GM21423 (cell line): Measurements from ENCODE around the gene CATSPERZ.

Experiments
- ATAC-seq: cut with Tn5 transposase; IDR thresholded peaks from one replicate; pipeline ENCODE4 v1.9.1; 2021; ENCODE audit warnings: mild to moderate bottlenecking, moderate library complexity; ENCODE audit not compliant: unreplicated experiment

The CATSPERZ gene, protein sequence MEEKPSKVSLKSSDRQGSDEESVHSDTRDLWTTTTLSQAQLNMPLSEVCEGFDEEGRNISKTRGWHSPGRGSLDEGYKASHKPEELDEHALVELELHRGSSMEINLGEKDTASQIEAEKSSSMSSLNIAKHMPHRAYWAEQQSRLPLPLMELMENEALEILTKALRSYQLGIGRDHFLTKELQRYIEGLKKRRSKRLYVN

DNA sequence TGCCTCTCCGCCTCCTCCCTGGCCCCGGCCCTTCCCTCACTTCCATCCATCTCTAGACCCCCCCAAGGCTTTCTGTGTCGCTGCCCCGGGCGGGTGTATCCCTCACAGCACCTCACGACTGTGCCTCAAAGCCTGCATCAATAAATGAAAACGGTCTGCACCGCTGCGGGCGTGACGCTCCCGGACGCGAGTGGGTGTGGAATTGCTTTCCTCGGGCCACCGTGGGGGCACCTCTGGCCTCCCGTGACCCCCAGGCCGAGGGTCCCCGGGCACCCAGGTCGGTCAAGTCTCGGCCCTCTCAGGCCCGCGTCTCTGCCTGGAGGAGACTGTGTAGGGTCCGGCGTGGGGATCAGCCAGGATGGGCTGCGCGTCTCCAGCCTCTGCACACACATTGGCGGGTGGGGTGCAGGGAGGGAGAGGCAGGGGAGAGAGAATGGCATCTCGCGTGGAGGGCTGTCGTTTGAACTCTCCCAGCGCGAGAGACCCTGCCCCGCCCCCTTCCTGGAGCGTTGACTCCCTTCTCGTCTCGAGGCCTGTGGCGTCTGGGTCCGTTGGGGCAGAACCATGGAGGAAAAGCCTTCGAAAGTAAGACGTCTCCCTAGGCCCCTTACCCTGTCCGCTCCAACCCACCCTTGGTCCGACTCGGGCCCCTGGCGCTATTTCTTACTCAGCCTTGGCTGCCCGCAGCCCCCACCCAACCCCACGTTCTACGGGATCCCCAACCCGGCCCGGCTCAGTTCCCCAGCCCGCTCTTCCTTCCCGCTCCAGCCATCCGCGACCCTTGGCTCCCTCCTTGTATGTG lies at the start of gene CATSPERZ:
TSS of gene CATSPERZ (plus strand) at position 512 of the 802 bp plus-strand sequence. CDS start at position 565, 53 bp downstream.
- ATAC-seq: no peak

DNA sequence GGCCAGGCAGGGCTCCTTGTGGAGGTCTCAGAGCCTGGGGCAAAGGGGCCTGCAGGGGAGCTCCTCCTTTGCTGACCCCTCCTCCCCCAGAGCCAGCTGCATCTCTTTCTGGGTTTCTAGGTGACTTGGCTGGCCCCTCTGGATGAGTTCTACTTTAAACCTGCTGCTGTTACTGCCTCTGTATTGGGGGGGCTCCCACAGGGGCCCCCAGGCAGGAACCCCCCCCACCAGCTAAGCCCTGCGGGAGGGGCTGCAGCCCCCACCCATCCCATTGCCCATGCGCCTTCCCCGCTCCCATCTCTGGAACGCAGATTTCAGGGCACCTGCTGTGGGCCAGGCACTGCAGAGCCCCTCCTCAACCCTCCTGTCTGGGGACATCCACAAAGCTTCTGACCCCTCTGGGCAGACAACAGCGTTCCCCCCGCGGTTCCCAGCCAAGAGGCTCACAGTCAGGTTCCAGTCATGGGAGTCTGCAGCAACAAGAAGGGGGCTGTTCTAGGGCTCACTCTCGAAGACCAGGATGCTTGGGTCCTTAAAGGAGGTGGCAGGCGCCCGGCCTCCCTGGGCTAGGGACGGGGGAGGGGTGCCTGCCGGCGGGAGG lies 49.6 kb upstream of the CATSPERZ start:
- ATAC-seq: no peak

DNA sequence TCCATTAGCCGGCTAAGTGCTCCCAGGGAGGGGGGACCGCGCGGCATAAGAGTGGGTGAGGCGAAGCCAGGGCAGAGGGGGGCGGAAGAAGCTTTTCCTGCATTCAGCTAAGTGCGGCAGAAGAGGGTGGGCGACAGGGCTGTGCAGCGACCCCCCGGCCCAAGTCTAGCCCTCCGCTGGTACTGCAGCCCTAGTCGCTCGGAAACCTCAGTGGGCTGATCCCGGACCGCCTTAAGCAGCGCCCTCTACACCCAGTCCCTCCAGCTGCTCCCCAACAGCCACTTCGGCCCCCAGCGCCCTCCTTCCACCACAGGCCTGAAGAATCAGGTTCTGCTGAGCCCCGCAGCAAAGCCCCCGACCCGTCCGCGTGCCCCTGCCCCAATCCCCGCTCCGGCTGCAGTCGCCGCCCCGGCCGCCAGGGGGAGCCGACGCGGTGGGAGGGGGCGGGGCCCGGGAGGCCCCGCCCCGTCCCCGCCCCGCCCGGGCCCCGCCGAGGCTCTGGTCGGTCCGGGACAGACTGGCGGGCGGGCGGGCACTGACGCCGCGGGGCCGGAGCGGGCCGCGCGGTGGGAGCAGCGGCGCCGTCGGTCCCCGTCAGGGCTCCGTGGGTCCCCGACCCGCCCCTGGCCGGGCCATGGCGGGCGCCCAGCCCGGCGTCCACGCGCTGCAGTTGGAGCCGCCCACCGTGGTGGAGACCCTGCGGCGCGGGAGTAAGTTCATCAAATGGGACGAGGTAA lies 49.0 kb upstream of the CATSPERZ start, which contains the start of gene PLCB3:
TSS of gene PLCB3 (plus strand) at position 515 of the 737 bp plus-strand sequence. CDS start at position 635, 120 bp downstream.
- ATAC-seq: peak; percentile 35

DNA sequence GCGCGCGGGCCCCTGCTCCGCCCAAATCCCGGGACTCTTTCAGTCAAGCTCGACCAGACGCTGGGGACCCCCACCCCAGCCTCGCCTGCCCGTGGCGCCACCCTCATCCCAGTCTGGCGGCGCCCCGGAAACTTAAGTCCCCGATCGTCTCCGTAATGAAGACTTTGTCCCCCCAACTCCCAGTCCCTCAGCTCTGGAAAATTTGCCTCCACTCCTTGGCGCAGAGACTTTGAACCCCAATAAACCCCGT lies 48.5 kb upstream of the CATSPERZ start:
- ATAC-seq: no peak

DNA sequence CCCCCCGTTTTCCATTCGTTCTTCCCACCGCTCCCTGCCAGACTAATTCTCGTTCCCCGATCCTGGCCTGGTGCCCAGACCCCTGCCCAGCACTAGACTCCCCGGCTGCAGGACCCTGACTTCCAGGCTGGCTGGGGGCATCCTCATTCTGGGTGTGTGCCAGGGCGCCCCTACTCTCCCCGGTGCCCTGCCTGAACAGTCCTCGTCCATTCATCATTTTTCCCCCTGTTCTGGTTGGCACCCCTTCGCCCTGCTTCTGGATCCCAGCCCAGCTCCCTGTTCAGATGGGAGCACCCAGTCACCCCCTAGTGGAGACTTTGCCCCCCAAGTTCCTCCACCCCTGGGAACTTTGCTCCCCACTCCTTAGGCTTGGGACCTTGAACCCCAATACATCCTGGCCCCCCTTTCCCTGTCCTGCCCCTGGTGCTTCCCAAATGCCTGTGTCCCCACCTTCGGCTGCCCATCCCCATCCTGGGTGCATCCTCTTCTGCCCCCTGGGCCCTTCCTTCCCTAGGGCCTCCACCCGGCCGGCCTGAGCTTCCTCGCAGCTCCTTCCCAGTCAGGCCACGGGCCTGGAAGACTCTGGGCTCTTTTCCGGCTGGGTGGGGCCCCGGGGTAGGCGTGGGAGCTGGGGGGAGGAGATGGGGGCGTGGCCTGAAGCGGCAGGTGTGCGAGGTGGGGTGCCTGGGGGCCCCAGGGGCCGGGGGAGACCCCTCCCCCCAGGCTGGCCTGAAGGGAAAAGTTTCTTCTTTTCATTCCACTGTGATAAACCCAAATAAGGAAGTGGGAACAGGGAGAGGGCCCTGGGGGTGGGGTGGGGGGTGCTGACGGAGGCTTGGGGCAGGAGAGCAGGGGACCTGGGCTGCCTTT lies 47.9 kb upstream of the CATSPERZ start:
- no peak for ATAC-seq

DNA sequence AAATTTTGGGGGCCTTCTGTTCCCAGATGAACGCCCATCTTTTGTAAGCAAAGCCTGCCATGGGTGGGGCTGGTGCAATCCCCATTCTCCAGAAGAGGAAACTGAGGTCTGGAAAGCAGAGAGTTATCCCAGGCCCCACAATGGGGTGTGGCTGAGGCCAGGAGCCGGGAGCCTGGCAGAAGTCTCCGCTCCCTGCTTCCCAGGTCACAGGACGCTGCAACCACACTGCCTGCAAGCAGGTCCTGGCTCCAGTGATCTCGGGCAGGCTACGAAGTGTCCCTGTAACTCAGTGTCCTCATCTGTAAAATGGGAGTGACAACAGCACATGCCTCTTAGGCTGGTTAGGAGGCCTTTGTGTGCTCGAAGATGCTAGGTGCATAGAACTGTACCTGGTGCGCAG lies 47.1 kb upstream of the CATSPERZ start:
- ATAC-seq: no peak

DNA sequence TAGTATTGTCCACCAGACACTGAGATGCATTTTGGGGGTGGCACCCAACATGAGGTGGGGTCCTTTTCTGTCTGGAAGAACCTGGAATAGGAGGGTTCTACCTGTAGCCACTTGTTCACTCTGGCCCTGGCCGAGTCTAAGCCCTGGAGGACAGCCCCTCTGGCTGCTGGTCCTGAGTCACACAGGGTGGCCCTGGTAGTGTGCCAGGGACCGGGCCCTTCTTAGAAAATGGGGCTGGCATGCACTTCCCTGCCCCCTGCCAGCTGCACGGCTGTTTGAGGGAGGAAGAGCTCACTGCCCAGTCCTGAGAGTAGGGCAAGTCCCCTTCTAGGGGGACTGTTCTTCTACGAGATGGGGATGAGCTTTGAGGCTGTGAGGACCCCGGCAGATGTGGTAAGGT lies 46.7 kb upstream of the CATSPERZ start:
- ATAC-seq: no peak

DNA sequence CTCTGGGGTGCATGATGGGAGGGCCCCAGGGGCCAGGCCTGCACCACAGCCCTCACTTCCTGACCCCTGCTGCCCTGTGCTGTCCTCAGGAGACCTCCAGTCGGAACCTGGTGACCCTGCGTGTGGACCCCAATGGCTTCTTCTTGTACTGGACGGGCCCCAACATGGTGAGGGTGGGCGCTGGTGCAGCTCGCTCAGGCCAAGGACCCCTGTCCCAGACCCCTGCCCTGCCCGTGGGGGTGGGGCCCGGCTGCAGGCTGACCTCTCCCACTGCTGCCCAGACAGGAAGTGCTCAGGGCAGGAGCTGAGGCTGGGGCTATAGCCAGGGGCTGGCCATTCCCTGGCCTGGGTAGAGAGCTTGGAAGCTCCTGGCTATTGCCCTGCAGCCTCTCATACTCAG lies 45.8 kb upstream of the CATSPERZ start:
- no peak for ATAC-seq

DNA sequence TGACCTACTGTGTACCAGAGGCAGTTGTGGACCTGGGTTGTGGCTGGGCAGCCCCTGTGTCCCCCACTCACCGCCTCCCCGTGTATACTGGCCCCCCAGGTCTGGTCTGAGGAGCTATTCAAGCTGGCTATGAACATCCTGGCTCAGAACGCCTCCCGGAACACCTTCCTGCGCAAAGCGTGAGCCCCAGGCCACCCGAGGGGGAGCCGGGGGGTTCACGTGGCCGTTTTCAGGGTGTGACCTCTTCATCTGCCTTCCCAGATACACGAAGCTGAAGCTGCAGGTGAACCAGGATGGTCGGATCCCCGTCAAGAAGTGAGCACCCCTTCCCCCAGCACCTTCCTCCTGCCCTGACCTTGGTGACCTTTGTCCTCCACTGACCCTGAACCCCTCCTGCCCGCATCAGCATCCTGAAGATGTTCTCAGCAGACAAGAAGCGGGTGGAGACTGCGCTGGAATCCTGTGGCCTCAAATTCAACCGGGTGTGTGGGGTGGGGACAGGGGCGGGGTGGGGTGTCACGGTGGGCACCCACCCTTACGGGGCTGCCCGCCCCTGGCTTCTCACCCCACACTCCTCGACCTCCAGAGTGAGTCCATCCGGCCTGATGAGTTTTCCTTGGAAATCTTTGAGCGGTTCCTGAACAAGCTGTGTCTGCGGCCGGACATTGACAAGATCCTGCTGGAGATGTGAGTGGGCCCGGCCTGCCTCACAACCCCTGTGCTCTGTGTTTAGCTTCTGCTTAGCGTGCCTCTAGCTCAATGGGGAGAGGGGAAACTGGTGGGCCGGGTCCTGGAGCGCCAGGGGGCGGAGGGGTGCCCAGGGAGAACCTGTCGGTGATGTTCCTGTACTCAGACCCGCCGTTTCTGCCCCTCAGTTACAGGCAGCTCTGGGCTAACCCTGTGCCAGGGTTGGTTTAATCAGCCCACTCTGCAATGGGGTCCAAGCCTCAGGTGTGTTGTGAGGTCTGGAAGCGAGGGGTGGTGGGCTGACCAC lies 44.7 kb upstream of the CATSPERZ start:
- ATAC-seq: no peak

DNA sequence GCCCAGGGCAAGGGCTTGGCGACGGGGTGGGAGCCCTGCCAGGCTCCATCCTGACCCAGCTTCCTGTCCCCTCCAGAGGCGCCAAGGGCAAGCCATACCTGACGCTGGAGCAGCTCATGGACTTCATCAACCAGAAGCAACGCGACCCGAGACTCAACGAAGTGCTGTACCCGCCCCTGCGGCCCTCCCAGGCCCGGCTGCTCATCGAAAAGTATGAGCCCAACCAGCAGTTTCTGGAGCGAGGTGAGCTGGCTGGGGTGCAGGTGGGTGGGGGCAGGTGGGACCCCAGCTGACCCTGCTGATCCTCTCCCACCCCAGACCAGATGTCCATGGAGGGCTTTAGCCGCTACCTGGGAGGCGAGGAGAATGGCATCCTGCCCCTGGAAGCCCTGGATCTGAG lies 43.9 kb upstream of the CATSPERZ start:
- ATAC-seq: no peak

DNA sequence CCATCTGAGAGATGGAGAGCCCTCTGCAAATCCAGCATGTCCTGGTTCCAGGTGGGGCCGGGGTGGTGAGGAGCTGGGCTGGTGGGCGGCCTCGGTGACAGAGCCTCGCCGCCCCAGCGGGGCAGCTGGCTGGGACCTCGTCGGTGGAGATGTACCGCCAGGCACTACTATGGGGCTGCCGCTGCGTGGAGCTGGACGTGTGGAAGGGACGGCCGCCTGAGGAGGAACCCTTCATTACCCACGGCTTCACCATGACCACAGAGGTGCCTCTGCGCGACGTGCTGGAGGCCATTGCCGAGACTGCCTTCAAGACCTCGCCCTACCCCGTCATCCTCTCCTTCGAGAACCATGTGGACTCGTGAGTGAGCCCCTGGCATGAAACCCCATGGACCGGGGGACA lies 41.8 kb upstream of the CATSPERZ start:
- no peak for ATAC-seq

DNA sequence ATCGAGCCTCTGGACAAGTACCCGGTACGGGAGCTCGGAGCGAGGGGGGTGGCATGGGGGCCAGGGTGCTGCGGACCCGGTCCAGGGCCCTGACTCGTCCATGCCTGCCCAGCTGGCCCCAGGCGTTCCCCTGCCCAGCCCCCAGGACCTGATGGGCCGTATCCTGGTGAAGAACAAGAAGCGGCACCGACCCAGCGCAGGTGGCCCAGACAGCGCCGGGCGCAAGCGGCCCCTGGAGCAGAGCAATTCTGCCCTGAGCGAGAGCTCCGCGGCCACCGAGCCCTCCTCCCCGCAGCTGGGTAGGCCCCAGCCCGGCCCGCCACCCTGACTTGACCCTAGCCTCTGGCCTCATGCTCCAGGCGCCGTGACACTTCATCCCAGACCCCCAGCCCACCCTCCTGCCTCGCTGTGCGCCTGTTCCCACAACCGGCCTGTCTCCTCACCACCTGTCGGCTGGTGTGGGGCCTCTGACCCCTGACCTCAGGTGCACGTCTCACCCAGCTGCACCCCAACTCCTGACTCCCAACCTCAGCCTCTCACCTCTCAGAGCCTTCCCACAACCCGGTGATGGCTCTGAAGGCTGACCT lies 41.1 kb upstream of the CATSPERZ start:
- ATAC-seq: no peak

DNA sequence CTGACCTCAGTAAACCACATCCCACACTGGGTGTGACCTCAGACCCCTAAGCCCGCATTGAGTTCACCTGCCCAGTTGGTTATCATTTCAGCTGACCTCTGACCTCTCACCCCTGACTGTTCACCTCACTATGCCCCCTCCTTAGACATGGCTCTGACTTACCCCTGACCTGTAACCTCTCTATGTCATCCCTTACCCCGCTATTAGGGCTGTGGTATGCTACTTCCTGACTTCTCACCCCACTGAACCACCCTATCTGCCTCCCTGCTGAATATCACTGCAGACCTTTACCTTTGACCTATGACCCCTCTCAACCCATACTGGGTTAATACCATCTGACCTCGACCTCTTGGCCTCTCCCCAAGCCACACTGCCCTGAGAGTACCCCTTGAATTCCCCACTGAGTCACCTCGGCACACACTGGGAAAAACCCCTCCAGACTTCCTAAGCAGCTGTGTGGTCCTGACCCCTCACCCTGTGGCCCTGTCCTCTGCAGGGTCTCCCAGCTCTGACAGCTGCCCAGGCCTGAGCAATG lies 40.6 kb upstream of the CATSPERZ start:
- ATAC-seq: no peak

DNA sequence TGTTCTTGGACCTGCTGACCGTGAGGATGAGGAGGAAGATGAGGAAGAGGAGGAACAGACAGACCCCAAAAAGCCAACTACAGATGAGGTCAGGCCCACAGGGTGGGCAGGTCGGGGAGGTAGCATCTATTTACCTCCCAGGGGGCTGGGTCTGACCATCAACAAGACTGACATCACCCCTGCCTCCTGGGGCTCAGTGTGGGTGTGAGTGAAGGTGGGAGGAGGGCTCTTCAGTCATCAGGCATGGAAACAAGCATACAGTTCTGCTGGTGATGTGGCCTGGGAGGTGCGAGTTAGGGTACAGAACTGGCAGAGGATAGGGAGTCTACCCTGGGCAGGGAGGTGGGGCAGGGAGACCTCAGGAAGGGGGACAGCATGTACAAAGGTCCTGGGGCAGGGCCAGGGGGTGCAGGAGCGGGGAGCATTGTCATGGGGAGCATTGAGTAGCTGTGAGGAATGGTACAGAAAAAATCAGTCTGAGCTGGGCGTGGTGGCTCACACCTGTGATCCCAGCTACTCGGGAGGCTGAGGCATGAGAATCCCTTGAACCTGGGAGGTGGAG lies 39.9 kb upstream of the CATSPERZ start:
- ATAC-seq: no peak

DNA sequence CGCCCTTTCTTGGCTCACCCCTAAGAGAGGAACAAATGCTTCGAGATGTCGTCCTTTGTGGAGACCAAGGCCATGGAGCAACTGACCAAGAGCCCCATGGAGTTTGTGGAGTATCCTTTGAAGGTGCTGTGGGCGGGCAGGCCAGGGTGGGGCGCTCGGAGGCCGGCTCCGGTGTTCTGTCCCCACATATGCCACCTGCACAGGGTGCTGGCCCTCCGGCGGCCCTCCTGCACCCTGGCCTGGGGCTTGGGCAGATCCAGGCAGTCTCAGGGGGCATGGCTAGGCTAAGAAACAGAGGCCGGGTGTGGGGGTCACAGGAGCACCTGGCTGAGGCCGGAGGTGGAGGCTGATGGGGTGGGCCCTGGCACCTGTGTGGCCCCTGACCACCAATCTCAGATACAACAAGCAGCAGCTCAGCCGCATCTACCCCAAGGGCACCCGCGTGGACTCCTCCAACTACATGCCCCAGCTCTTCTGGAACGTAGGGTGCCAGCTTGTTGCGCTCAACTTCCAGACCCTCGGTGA lies 38.5 kb upstream of the CATSPERZ start:
- ATAC-seq: no peak

DNA sequence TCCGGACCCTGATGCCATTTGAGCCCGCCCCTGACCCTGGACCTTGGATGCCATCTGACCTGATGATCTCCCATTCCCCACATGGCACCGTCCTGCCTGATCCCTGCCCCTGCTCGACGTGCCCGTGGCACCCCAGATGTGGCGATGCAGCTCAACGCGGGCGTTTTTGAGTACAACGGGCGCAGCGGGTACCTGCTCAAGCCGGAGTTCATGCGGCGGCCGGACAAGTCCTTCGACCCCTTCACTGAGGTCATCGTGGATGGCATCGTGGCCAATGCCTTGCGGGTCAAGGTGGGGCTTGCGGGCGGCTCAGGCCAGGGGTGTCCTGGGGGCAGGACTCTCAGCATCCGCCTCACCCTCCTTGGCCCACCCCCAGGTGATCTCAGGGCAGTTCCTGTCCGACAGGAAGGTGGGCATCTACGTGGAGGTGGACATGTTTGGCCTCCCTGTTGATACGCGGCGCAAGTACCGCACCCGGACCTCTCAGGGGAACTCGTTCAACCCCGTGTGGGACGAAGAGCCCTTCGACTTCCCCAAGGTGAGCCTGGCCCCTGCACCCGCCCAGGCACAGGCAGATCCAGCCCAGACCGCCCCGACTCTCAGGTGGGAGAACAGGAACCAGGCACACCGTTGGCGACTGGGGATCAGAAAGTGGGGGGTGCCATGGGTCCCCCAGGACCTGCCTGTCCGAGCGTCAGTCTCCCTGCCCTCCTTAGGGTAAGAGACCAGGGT lies 37.7 kb upstream of the CATSPERZ start:
- ATAC-seq: no peak
